VCaP (cell line): ENCODE results near the gene UBA7.

ENCODE experiments used
- H3K27ac ChIP-seq: fragments of 450-650 bp; 2 replicates; pipeline ENCODE4 v1.5.1; 2017
- CTCF ChIP-seq: fragments of 450-650 bp; conservative IDR thresholded peaks from 2 replicates; pipeline ENCODE4 v1.5.1; 2017; ENCODE audit warnings: mild to moderate bottlenecking, moderate library complexity

The UBA7 gene

DNA sequence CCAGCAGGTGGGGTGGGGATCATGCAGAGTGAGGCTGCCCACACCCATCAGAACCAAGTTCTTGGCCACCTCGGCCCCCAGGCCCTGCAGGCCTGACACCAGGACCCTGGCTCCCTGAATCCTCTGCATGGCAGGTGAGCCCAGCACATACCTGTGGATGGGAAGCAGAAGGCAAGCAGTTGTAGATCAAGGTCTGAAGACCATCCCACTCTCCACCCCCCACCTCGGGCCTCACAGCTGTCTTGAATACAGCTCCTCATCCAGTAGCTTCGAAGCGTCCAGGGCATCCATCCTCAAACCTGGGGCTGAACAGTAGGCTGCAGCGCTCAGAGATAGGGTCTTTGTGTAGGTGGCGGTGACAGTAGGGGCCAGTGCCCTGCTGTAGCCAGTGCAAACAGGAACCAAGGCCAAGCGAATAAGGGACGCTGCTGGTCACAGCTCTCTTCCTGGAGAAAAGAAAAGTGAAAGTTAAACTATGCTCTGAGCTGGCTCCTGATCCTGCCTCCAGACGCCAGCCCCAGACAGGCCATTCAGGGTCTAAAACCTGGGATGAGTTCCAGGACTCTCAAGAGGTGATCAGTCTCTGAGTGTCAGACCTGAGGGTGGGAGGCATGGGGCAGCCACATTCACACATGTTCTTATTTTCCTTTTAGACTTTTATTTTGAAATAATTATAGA lies at the start of gene UBA7:
TSS of gene UBA7 (minus strand) at position 457 of the 678 bp plus-strand sequence. CDS start at position 291, 166 bp downstream.
- peak within 1 kb of the TSS; percentile 45 for H3K27ac ChIP-seq
- TF ChIP-seq CTCF = no peak

- H3K27ac ChIP-seq = no peak overlapping the region
- no peak for TF ChIP-seq CTCF
Measured at GRCh38 chr3:49859576-49860305, 46.0 kb upstream of the UBA7 start.

DNA sequence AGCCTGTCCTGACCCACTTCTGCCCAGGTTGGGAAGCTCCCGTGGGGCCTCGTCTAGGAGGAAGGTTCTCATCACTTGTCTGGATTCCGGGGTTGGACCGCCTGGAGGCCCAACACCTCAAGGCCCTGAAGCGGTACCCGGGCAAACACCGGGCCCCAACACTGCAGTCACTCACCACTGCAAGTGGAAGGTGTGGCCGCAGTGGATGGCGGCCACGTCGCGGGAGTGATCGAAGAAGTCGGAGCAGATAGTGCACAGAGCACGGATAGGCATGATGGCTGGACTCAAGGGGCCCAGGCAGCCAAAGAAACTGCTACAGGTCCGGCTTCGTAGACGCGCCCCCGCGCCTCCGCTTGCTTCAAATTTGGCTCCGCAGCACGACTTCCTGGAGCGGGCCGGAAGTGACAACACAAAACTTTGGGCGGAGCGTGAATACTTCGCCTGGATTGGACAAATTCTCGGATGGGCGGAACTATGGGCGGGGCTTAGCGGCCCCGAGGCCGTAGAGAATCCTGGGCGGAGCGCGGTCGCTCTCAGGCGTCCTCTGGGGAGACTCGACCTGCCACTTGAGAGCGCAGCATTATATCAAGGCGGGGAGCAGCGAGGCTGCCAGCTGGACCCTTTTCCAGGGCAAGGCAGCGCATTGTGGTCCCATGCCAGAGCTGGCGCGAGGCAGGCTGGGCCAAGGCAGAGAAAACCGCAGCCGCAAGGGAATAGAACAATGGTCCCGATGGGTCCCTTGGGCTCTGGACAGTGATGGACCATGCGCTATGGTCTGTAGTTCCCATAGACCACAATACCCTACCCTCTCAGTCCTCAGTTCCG lies 42.6 kb upstream of the UBA7 start, which contains the start of gene TRAIP:
TSS of gene TRAIP (minus strand) at position 384 of the 825 bp plus-strand sequence. CDS start at position 273, 111 bp downstream.
- H3K27ac ChIP-seq = peak within 1 kb of the TSS; percentile 72

DNA sequence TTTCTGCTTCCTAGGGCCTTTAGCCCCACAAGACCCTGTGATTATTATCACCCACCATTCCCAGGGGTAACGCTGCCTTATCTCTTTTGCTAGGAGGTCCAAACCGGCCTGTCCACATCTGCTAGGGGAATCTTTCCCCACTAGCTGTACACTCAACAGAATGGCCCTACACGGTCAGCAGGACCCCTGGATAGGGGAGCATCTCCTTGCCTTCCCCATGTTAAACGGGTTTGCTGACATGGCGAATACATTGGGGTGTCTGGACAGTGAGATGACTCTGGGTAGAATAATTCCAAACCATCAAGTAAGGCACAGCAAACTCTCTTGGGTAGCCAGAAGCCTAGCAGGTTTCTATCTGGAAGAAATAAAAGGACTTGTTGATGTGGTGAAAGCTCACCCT lies 41.9 kb upstream of the UBA7 start:
- H3K27ac ChIP-seq = peak overlapping the region; percentile 72; the same call in 1 of the 2 replicates
- TF ChIP-seq CTCF = no peak

More for the DNA sequence above, 42.6 kb upstream of the UBA7 start, which contains the start of gene TRAIP:
- no peak for TF ChIP-seq CTCF

- TF ChIP-seq CTCF = no peak
- no peak overlapping the region for H3K27ac ChIP-seq
Measured at GRCh38 chr3:49845694-49846093, 31.9 kb upstream of the UBA7 start.

DNA sequence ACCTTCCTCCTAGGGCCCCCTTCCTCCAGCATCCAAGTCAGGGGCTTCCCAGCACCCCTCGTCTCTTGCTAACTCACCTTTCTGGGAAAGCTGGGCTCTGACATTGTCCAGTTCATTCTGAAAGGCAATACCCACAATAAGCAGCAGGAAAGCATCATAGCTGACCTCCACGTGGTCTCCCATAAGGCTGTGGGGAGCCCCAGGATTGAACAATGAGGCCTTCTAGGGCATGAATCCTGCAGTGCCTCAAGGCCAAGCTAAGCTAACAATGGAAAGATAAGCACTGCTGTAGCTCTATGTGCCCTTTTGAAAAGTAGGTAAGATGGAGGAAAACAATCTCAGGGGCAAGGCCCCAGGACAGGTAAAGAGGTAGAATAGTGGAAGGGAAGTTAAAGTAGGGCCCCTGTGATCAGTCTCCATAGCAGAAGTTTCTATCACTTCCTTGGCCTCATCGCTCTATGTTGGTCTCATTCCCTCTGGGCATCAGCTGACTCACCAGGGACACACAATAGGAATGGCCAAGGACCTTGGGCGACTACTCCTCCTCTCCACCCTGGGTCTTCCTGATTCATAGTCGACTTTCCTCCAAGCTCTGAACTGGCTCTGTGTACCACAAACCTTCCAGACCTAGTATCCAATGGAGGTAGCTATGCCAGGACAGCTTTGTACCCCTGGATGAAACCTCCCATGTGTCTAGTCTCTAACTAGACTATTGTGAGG lies 30.9 kb upstream of the UBA7 start:
- H3K27ac ChIP-seq = no peak overlapping the region
- no peak for TF ChIP-seq CTCF
